A673 (cell line): ENCODE data around the gene CSH1. TPM values are rescaled to one million over a fixed set of nuclear protein-coding genes. Genes with fewer than 3 reads are reported as not detected.
"Not testable (repeated sequence)": the region's sequence is repeated elsewhere in the genome, so short reads cannot be mapped to it uniquely, and the experiment has no call there.

Source experiments
- BruUV-seq: library from RNA; stranded (reverse); fragments of 400-500 nt; replicated peaks from 2 replicates; lab custom pipeline; 2021; lab: Mats Ljungman, UMichigan
- CTCF ChIA-PET: fragments of 300-600 bp; sonication (Branson Sonifier 250); formaldehyde crosslinking; loops from one replicate; lab custom pipeline; 2022; ENCODE audit warnings: antibody characterized with exemption; lab: Charles Lee
- POLR2A ChIA-PET: fragments of 300-600 bp; sonication (Branson Sonifier 250); formaldehyde crosslinking; loops from one replicate; lab custom pipeline; 2022; ENCODE audit warnings: antibody characterized with exemption; ENCODE audit not compliant: low non-redundant PET; lab: Charles Lee
- DNase-seq: peaks from one replicate; pipeline ENCODE4 v3.0.0-alpha.2; 2015; ENCODE audit warnings: low spot score
- H3K27ac ChIP-seq: fragments of 200-600 bp; sonication (generic); 2 replicates; pipeline ENCODE4 v1.5.1; 2016; ENCODE audit warnings: mixed run types, low read depth, mild to moderate bottlenecking, mixed read lengths, antibody characterized with exemption, low read length; ENCODE audit not compliant: poor library complexity, severe bottlenecking
- H3K27me3 ChIP-seq: fragments of 200-600 bp; sonication (generic); replicated peaks from 2 replicates; pipeline ENCODE4 v1.6.1; 2017; ENCODE audit warnings: mixed run types, low read depth, mild to moderate bottlenecking, mixed read lengths, antibody characterized with exemption, low read length; ENCODE audit not compliant: insufficient read depth, poor library complexity
- H3K36me3 ChIP-seq: fragments of 200-600 bp; sonication (generic); 2 replicates; pipeline ENCODE4 v1.6.1; 2016; ENCODE audit warnings: mixed run types, mild to moderate bottlenecking, mixed read lengths, antibody characterized with exemption, low read length; ENCODE audit not compliant: insufficient read depth, poor library complexity, severe bottlenecking
- H3K4me1 ChIP-seq: fragments of 200-600 bp; sonication (generic); 2 replicates; pipeline ENCODE4 v1.6.1; 2017; ENCODE audit warnings: mixed run types, mild to moderate bottlenecking, mixed read lengths, antibody characterized with exemption, low read length; ENCODE audit not compliant: insufficient read depth, poor library complexity, severe bottlenecking
- H3K4me3 ChIP-seq: fragments of 200-600 bp; sonication (generic); 2 replicates; pipeline ENCODE4 v1.5.1; 2016; ENCODE audit warnings: low read depth, mixed run types, mild to moderate bottlenecking, mixed read lengths, low read length; ENCODE audit not compliant: poor library complexity, severe bottlenecking
- H3K9me3 ChIP-seq: fragments of 200-600 bp; sonication (generic); 2 replicates; pipeline ENCODE4 v1.6.1; 2016; ENCODE audit warnings: mixed run types, low read depth, mild to moderate bottlenecking, mixed read lengths, antibody characterized with exemption, low read length; ENCODE audit not compliant: poor library complexity, severe bottlenecking
- CTCF ChIP-seq: fragments of 300-800, 200-600 bp; sonication (generic); conservative IDR thresholded peaks from 2 replicates; pipeline ENCODE4 v1.5.1; 2017; ENCODE audit warnings: low read depth, mild to moderate bottlenecking, antibody characterized with exemption, low read length, moderate library complexity, mixed read lengths
- intact Hi-C: fragments of 100-400 bp; cut with micrococcal nuclease; formaldehyde crosslinking; loops from one replicate; pipeline ENCODE4 v1.10.0; 2022; ENCODE audit not compliant: unreplicated experiment
- total RNA-seq: library from RNA; stranded (reverse); gene quantifications from 2 replicates; pipeline ENCODE4 v1.2.3, GENCODE V29; 2021

Gene CSH1
- total RNA-seq, 1 experiment from 2014 or later: not detected

- H3K36me3 ChIP-seq, H3K9me3 ChIP-seq, intact Hi-C loops, H3K27me3 ChIP-seq, H3K4me1 ChIP-seq, BruUV-seq, H3K4me3 ChIP-seq, H3K27ac ChIP-seq: not testable (repeated sequence)
- ChIA-PET POLR2A (interaction anchor here (0.6 kb wide), 1 partner anchor 96 kb away, joined by 3 read pairs; no protein-coding TSS in a partner anchor), CTCF (interaction anchor here (0.6 kb wide), 1 partner anchor 392 kb away, joined by 7 read pairs; no protein-coding TSS in a partner anchor)
- TF ChIP-seq CTCF: peak; percentile 44
- DNase-seq: peak; percentile 51
Measured at GRCh38 chr17:63907161-63907778, 10.9 kb upstream of the CSH1 start.

- H3K4me3 ChIP-seq, H3K4me1 ChIP-seq, H3K9me3 ChIP-seq, POLR2A ChIA-PET, BruUV-seq, H3K27ac ChIP-seq, H3K36me3 ChIP-seq, DNase-seq, H3K27me3 ChIP-seq, CTCF ChIA-PET, intact Hi-C loops: not testable (repeated sequence)
Measured at GRCh38 chr17:63904796-63905195, 8.4 kb upstream of the CSH1 start.

GRCh38 chr17:63903787-63904201, 7.4 kb upstream of the CSH1 start:
- H3K27ac ChIP-seq, BruUV-seq, H3K27me3 ChIP-seq, intact Hi-C loops, H3K4me1 ChIP-seq, H3K9me3 ChIP-seq, H3K4me3 ChIP-seq, POLR2A ChIA-PET, H3K36me3 ChIP-seq, DNase-seq: not testable (repeated sequence)
- CTCF ChIA-PET: interaction anchor here (1.1 kb wide), 1 partner anchor 230 kb away, joined by 4 read pairs; no protein-coding TSS in a partner anchor
- peak; percentile 40; the same call in 1 of the 2 replicates for TF ChIP-seq CTCF

- POLR2A ChIA-PET: not testable (repeated sequence)
Measured at GRCh38 chr17:63901971-63902370, 5.6 kb upstream of the CSH1 start.

GRCh38 chr17:63898899-63899798, 2.8 kb upstream of the CSH1 start:
- H3K4me1 ChIP-seq, H3K4me3 ChIP-seq, BruUV-seq, CTCF ChIA-PET, H3K9me3 ChIP-seq, H3K27ac ChIP-seq, DNase-seq, H3K36me3 ChIP-seq, POLR2A ChIA-PET, H3K27me3 ChIP-seq, intact Hi-C loops: not testable (repeated sequence)

More at GRCh38 chr17:63901971-63902370, 5.6 kb upstream of the CSH1 start:
- H3K27ac ChIP-seq, H3K9me3 ChIP-seq, H3K4me3 ChIP-seq, H3K36me3 ChIP-seq, intact Hi-C loops, BruUV-seq, H3K4me1 ChIP-seq, DNase-seq, H3K27me3 ChIP-seq: not testable (repeated sequence)
- CTCF ChIA-PET: interaction anchor here (0.6 to 0.9 kb wide), 3 partner anchors 36 to 1415 kb away, joined by 3 to 7 read pairs (median 4); no protein-coding TSS in a partner anchor

- DNase-seq, H3K27ac ChIP-seq, H3K9me3 ChIP-seq, BruUV-seq, H3K27me3 ChIP-seq, H3K4me3 ChIP-seq, CTCF ChIA-PET, intact Hi-C loops, H3K4me1 ChIP-seq, H3K36me3 ChIP-seq, POLR2A ChIA-PET: not testable (repeated sequence)
Measured at GRCh38 chr17:63894821-63895220, 1.6 kb downstream of the CSH1 start.
